Adrenal gland (tissue), 12 donors: ENCODE results near the gene JARID2. TPM values are rescaled to one million over a fixed set of nuclear protein-coding genes. Genes with fewer than 3 reads are reported as not detected.

Source experiments
- DNase-seq, 7 donors: peaks; one replicate each; pipeline ENCODE4 v3.0.0-alpha.2; 2019 to 2020
- H3K27ac ChIP-seq, 5 donors: fragments of 200-600 bp; sonication (generic) in 4 of 5; 1 replicate in 3 of 5; 2 replicates in 2 of 5; pipeline versions ENCODE4 v1.5.1 to v1.8.0; 2016 to 2020; ENCODE audit warnings: mild to moderate bottlenecking in 1 of 5
- H3K27me3 ChIP-seq: fragments of 200-600 bp; 2 replicates; pipeline ENCODE4 v1.8.0; 2021
- H3K36me3 ChIP-seq, 2 donors: fragments of 200-600 bp; replicated peaks in 1 of 2; 1 replicate in 1 of 2; 2 replicates in 1 of 2; pipeline versions ENCODE4 v1.5.1 to v1.8.0; 2018 to 2022
- H3K4me1 ChIP-seq, 2 donors: fragments of 200-600 bp; replicated peaks in 1 of 2; 1 replicate in 1 of 2; 2 replicates in 1 of 2; pipeline versions ENCODE4 v1.5.1 to v1.8.0; 2018 to 2021
- H3K4me3 ChIP-seq, 4 donors: fragments of 200-600 bp; sonication (generic) in 3 of 4; one replicate each; pipeline ENCODE4 v1.5.1; 2016 to 2018
- H3K9me3 ChIP-seq, 3 donors: fragments of 200-600 bp; sonication (generic) in 1 of 3; replicated peaks in 1 of 3; 1 replicate in 2 of 3; 2 replicates in 1 of 3; pipeline versions ENCODE4 v1.5.1 to v1.8.0; 2016 to 2021
- CTCF ChIP-seq, 6 experiments: fragments of 450-650 bp in 4 of 6; fragments of 200-600 bp in 2 of 6; sonication (generic) in 1 of 6; IDR thresholded peaks; 1 replicate in 5 of 6; 2 replicates in 1 of 6; pipeline versions ENCODE4 v1.5.1 to v1.8.0; 2016 to 2021; ENCODE audit warnings: antibody characterized with exemption in 6 of 6, mild to moderate bottlenecking in 2 of 6, moderate library complexity in 1 of 6
- POLR2A ChIP-seq, 2 donors: fragments of 450-650 bp; IDR thresholded peaks; one replicate each; pipeline ENCODE4 v1.6.1; 2017; ENCODE audit warnings: antibody characterized with exemption in 2 of 2, mild to moderate bottlenecking in 2 of 2, moderate library complexity in 1 of 2
- whole genome bisulfite sequencing, 4 donors: extraction: QIAGEN DNeasy Blood & Tissue Kit in 2 of 4; methylation state at CpG; one replicate each; pipeline versions ENCODE4 v1.1.5 to v1.1.7; 2013 to 2017; 5-methylcytosine and 5-hydroxymethylcytosine counted together
- intact Hi-C, 2 donors: fragments of 100-400 bp; cut with DNase I; formaldehyde crosslinking; loops; one replicate each; pipeline versions ENCODE4 v1.14.1 to v1.15.0; 2022 to 2023
- polyA plus RNA-seq, 3 donors: library from polyadenylated mRNA; stranded (reverse); fragments of 200-250 nt in 2 of 3; fragments of 350-450 nt in 1 of 3; fragmentation: Illumina TruSeq in 1 of 3; extraction: RNeasy Lipid Tissue Mini Kit (QIAGEN cat#74804) in 1 of 3; gene quantifications; one replicate each; pipeline ENCODE4 v1.2.3, GENCODE V29; 2013 to 2014
- total RNA-seq, 9 donors: library from RNA; depleted of rRNA in 4 of 9; stranded (reverse); fragments of >200 nt in 4 of 9; fragments of 120-200 nt in 1 of 9; fragmentation: NEBNext Ultra II Directional in 1 of 9; extraction: Animal tissue kit (Norgen Biotek cat#: 25700) in 1 of 9; gene quantifications; one replicate each; pipeline versions ENCODE4 v1.1.0 to v1.2.4, GENCODE V29; 2013 to 2023
- donor health status: healthy with polysubstance abuse.
- donor health status: Bipolar disorder and iron deficiency.
- donor health status: DM: yes; HTN: yes; CAD: no.
- donor health status: DM: no; HTN: no; CAD: no.
- donor health status: DM: no; HTN: no; CAD: no.
- donor health status: DM: yes; HTN: yes; CAD: no.

The JARID2 gene
- total and polyA plus RNA-seq, 12 donors: 3.0 to 13.6 (median 8.2) TPM

- intact Hi-C loops: loop anchor here in 1 of 2 donors (10.0 kb wide), 1 partner anchor 121 kb away; no protein-coding TSS in a partner anchor
- Histone ChIP-seq H3K36me3 (no peaks in the 10 kb centered on the region), H3K27ac (no peak overlapping the region), H3K9me3 (no peaks in the 10 kb centered on the region), H3K4me1 (peaks cover 4 to 29% of the 10 kb centered on the region in 2 donors), H3K4me3 (no peak overlapping the region), H3K27me3 (no peaks in the 10 kb centered on the region)
- DNase-seq: no peak
- TF ChIP-seq CTCF (IDR thresholded peaks at IDR 0.05) (no peak), POLR2A (IDR thresholded peaks at IDR 0.05) (no peak)
- WGBS, 4 donors: 83 to 93% (median 86%) methylated on average over 1 of the region's 1 CpG
Observed at GRCh38 chr6:15435468-15435867, 189.6 kb downstream of the JARID2 start.

GRCh38 chr6:15436451-15436850 lies 190.6 kb downstream of the JARID2 start:
- TF ChIP-seq CTCF (IDR thresholded peaks at IDR 0.05) (no peak), POLR2A (IDR thresholded peaks at IDR 0.05) (no peak)
- Histone ChIP-seq H3K4me1 (peaks cover 4 to 26% of the 10 kb centered on the region in 2 donors), H3K36me3 (no peaks in the 10 kb centered on the region), H3K27ac (no peak overlapping the region), H3K9me3 (no peaks in the 10 kb centered on the region), H3K27me3 (no peaks in the 10 kb centered on the region), H3K4me3 (no peak overlapping the region)
- intact Hi-C loops: loop anchor here in 1 of 2 donors (10.0 kb wide), 1 partner anchor 122 kb away; no protein-coding TSS in a partner anchor
- no peak for DNase-seq
- WGBS, 4 donors: 90 to 99% (median 94%) methylated on average over 3 of the region's 3 CpGs

GRCh38 chr6:15437090-15437635 lies 191.3 kb downstream of the JARID2 start:
- Histone ChIP-seq H3K9me3 (no peaks in the 10 kb centered on the region), H3K27ac (no peak overlapping the region), H3K4me3 (no peak overlapping the region), H3K36me3 (no peaks in the 10 kb centered on the region), H3K4me1 (peaks cover 4 to 29% of the 10 kb centered on the region in 2 donors), H3K27me3 (no peaks in the 10 kb centered on the region)
- intact Hi-C loops: loop anchor here in 1 of 2 donors (10.0 kb wide), 1 partner anchor 122 kb away; no protein-coding TSS in a partner anchor
- no peak for TF ChIP-seq POLR2A (IDR thresholded peaks at IDR 0.05)
- no peak for TF ChIP-seq CTCF (IDR thresholded peaks at IDR 0.05)
- no peak for DNase-seq
- 85 to 92% (median 88%) methylated on average over 3 of the region's 3 CpGs for WGBS, 4 donors

GRCh38 chr6:15439410-15440025 lies 193.6 kb downstream of the JARID2 start:
- no peak for DNase-seq
- Histone ChIP-seq H3K9me3 (no peaks in the 10 kb centered on the region), H3K27ac (no peak overlapping the region), H3K4me1 (peaks cover 15 to 46% of the 10 kb centered on the region in 2 donors), H3K36me3 (no peaks in the 10 kb centered on the region), H3K27me3 (no peaks in the 10 kb centered on the region), H3K4me3 (no peak overlapping the region)
- 62 to 81% (median 72%) methylated on average over 3 of the region's 3 CpGs for WGBS, 4 donors
- TF ChIP-seq POLR2A (IDR thresholded peaks at IDR 0.05) (no peak), CTCF (IDR thresholded peaks at IDR 0.05) (no peak)
- intact Hi-C loops: loop anchor here in 1 of 2 donors (10.0 kb wide), 1 partner anchor 125 kb away; no protein-coding TSS in a partner anchor
